Chondrocyte (in vitro differentiated cells): ENCODE data around the gene PYROXD2. TPM values are rescaled to one million over a fixed set of nuclear protein-coding genes. Genes with fewer than 3 reads are reported as not detected.

Experiments used
- DNase-seq: peaks from one replicate; pipeline ENCODE4 v3.0.0; 2021; ENCODE audit warnings: mixed read lengths, low spot score
- H3K27ac Mint-ChIP-seq: one replicate; pipeline ENCODE4 v1.8.0; 2021; ENCODE audit warnings: mild to moderate bottlenecking, moderate library complexity, mixed read lengths; ENCODE audit not compliant: unreplicated experiment
- H3K27me3 Mint-ChIP-seq: 2 replicates; pipeline ENCODE4 v1.8.0; 2021; ENCODE audit warnings: low read depth, mixed read lengths
- H3K36me3 Mint-ChIP-seq: 2 replicates; pipeline ENCODE4 v1.8.0; 2021; ENCODE audit warnings: low read depth, mixed read lengths
- H3K4me1 Mint-ChIP-seq: 2 replicates; pipeline ENCODE4 v1.8.0; 2021; ENCODE audit warnings: low read depth, mild to moderate bottlenecking, mixed read lengths
- H3K4me3 Mint-ChIP-seq: one replicate; pipeline ENCODE4 v1.8.0; 2021; ENCODE audit warnings: mild to moderate bottlenecking, moderate library complexity, mixed read lengths; ENCODE audit not compliant: unreplicated experiment
- H3K9me3 Mint-ChIP-seq: 2 replicates; pipeline ENCODE4 v1.8.0; 2021; ENCODE audit warnings: low read depth, mixed read lengths
- total RNA-seq: library from RNA; stranded (reverse); gene quantifications from 3 replicates; pipeline ENCODE4 v1.2.1, GENCODE V29; 2021
- TF ChIP-seq, protein P1 (sequence below): fragments of 200-600 bp; sonication (generic); IDR thresholded peaks from 2 replicates; pipeline ENCODE4 v1.5.0; 2021; ENCODE audit warnings: antibody characterized with exemption, mild to moderate bottlenecking, moderate library complexity

PYROXD2 gene
- total RNA-seq, 1 donor from 2014 or later, result 5.6 TPM

GRCh38 chr10:98430427-98430826, 15.4 kb upstream of the PYROXD2 start:
- TF ChIP-seq, protein P1, sequence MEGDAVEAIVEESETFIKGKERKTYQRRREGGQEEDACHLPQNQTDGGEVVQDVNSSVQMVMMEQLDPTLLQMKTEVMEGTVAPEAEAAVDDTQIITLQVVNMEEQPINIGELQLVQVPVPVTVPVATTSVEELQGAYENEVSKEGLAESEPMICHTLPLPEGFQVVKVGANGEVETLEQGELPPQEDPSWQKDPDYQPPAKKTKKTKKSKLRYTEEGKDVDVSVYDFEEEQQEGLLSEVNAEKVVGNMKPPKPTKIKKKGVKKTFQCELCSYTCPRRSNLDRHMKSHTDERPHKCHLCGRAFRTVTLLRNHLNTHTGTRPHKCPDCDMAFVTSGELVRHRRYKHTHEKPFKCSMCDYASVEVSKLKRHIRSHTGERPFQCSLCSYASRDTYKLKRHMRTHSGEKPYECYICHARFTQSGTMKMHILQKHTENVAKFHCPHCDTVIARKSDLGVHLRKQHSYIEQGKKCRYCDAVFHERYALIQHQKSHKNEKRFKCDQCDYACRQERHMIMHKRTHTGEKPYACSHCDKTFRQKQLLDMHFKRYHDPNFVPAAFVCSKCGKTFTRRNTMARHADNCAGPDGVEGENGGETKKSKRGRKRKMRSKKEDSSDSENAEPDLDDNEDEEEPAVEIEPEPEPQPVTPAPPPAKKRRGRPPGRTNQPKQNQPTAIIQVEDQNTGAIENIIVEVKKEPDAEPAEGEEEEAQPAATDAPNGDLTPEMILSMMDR, result no peak

DNA sequence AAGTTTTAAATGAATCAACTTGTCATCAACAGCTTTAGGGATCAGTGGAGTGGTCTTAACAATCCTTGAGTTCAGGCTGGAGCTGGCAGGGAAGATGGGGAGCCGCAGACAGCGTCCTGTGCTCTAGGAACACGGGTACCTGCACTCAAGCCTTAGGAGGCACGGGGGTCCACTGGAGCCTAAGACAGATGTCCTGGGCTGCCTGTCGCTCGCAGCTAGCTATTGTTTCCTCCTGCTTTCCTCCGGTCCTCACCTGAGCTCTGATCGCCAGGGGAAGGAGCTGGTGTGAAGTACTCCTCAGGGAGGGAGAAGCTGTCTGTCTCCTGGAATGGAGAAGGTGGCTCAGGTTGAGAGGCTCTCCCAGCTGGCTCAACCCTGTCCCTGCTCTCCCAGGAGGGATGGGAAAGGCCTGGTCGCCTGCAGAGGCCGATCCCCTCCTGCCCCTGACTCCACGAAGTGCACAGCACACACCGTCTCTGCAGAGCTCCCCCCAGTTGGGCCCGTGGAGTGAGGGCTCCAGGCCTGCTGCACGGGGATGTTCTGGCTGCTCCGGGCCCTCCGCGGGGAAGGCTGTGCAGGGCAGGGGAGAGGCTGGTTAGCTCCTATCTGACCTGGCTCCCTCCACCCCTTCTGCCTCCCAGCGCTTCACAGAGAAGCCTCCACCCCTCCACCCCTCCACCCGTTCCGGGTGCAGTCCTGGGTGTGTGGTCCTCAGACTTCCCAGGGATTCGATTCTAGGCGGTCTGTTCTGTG, 14.5 kb upstream of the PYROXD2 start:
- H3K27ac Mint-ChIP-seq, result no peak overlapping the region
- H3K4me3 Mint-ChIP-seq, result no peak overlapping the region
- peaks cover 37% of the 10 kb centered on the region for H3K36me3 Mint-ChIP-seq
- H3K27me3 Mint-ChIP-seq, result no peaks in the 10 kb centered on the region
- no peak for DNase-seq
- H3K9me3 Mint-ChIP-seq, result peaks cover 9% of the 10 kb centered on the region
- peaks cover 4% of the 10 kb centered on the region for H3K4me1 Mint-ChIP-seq
- TF ChIP-seq, protein P1, result no peak

More at GRCh38 chr10:98430427-98430826, 15.4 kb upstream of the PYROXD2 start:
- Mint-ChIP-seq H3K27ac (no peak overlapping the region), H3K9me3 (peaks cover 9% of the 10 kb centered on the region), H3K27me3 (no peaks in the 10 kb centered on the region), H3K36me3 (peaks cover 40% of the 10 kb centered on the region), H3K4me3 (no peak overlapping the region), H3K4me1 (peaks cover 7% of the 10 kb centered on the region)
- DNase-seq, result no peak

DNA sequence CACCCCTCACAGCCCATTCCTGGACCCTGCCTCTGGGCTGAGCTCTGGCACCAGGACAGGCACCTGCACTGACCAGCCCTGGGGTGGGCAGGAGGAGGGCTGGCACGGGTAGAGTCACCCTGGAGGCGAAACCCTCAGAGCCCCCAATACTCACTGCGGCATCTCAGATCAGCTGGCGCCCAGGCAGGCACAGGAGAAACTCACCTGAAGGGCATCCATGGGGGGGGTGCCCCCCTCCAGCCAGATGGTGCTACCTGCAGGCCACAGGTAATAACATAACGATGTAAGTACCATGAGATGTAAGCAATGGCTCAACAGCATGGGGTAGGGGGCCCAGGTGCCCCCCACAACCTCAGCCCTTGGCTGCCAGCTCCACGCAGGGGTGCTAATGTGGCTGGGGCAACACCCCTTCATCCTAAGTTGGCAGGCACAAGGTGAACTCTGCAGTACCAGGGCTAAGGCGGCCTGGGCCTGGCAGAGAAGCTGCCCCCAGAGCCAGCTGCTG, 12.1 kb upstream of the PYROXD2 start:
- peaks cover 20% of the 10 kb centered on the region for H3K36me3 Mint-ChIP-seq
- TF ChIP-seq, protein P1, result no peak
- no peak for DNase-seq
- H3K4me3 Mint-ChIP-seq, result no peak overlapping the region
- peaks cover 3% of the 10 kb centered on the region for H3K9me3 Mint-ChIP-seq
- no peak overlapping the region for H3K27ac Mint-ChIP-seq
- no peaks in the 10 kb centered on the region for H3K4me1 Mint-ChIP-seq
- no peaks in the 10 kb centered on the region for H3K27me3 Mint-ChIP-seq

- H3K36me3 Mint-ChIP-seq, result peaks cover 12% of the 10 kb centered on the region
- H3K4me1 Mint-ChIP-seq, result no peaks in the 10 kb centered on the region
- H3K27me3 Mint-ChIP-seq, result no peaks in the 10 kb centered on the region
- no peak for DNase-seq
- no peak overlapping the region for H3K4me3 Mint-ChIP-seq
- TF ChIP-seq, protein P1, result peak; percentile 72
- no peaks in the 10 kb centered on the region for H3K9me3 Mint-ChIP-seq
- no peak overlapping the region for H3K27ac Mint-ChIP-seq
Observed at GRCh38 chr10:98425511-98426352, 10.8 kb upstream of the PYROXD2 start.
